Liver (tissue), 3 donors: Measurements from ENCODE around the gene DPF3.

Experiments
- CTCF ChIP-seq: fragments of 150-350 bp; IDR thresholded peaks from 2 replicates; pipeline ENCODE4 v1.5.1; 2017; ENCODE audit warnings: improper control_type of control experiment, low read depth, low read length; ENCODE audit not compliant: missing input control
- EGR1 ChIP-seq, 2 donors: IDR thresholded peaks; 2 replicates each; pipeline ENCODE4 v1.6.1; 2016 to 2018; ENCODE audit warnings: antibody characterized with exemption in 2 of 2, low read depth in 2 of 2
- JUND ChIP-seq, 2 donors: IDR thresholded peaks; 2 replicates each; pipeline ENCODE4 v1.6.1; 2016; ENCODE audit warnings: antibody characterized with exemption in 2 of 2
- MAX ChIP-seq: IDR thresholded peaks from 2 replicates; pipeline ENCODE4 v1.6.1; 2016; ENCODE audit warnings: antibody characterized with exemption
- RAD21 ChIP-seq, 2 donors: IDR thresholded peaks; 2 replicates each; pipeline ENCODE4 v1.6.1; 2016; ENCODE audit warnings: antibody characterized with exemption in 2 of 2, mild to moderate bottlenecking in 2 of 2
- REST ChIP-seq: IDR thresholded peaks from 2 replicates; pipeline ENCODE4 v1.6.1; 2016; ENCODE audit warnings: antibody characterized with exemption, mild to moderate bottlenecking
- RXRA ChIP-seq, 2 donors: IDR thresholded peaks; 2 replicates each; pipeline ENCODE4 v1.6.1; 2017 to 2018; ENCODE audit warnings: antibody characterized with exemption in 2 of 2, mild to moderate bottlenecking in 1 of 2
- SP1 ChIP-seq: IDR thresholded peaks from 2 replicates; pipeline ENCODE4 v1.6.1; 2018; ENCODE audit warnings: antibody characterized with exemption, mild to moderate bottlenecking
- TAF1 ChIP-seq: conservative IDR thresholded peaks from 2 replicates; pipeline ENCODE4 v1.6.1; 2016; ENCODE audit warnings: antibody characterized with exemption, mild to moderate bottlenecking
- YY1 ChIP-seq: IDR thresholded peaks from 2 replicates; pipeline ENCODE4 v1.6.1; 2016; ENCODE audit warnings: antibody characterized with exemption, mild to moderate bottlenecking
- ZBTB33 ChIP-seq: IDR thresholded peaks from 2 replicates; pipeline ENCODE4 v1.6.1; 2016; ENCODE audit warnings: antibody characterized with exemption
- donor health status: healthy.
- donor health status: healthy.

GRCh38 chr14:72889366-72889765 lies 4.5 kb downstream of the DPF3 start:
- no peak for TF ChIP-seq CTCF
- TF ChIP-seq JUND (IDR thresholded peaks at IDR 0.05), result no peak
- no peak for TF ChIP-seq REST
- TF ChIP-seq YY1, result no peak
- TF ChIP-seq TAF1, result no peak
- no peak for TF ChIP-seq EGR1 (IDR thresholded peaks at IDR 0.05; ENCODE audit: low read depth in 2 of 2)
- no peak for TF ChIP-seq MAX
- TF ChIP-seq SP1, result no peak
- TF ChIP-seq ZBTB33, result no peak
- no peak for TF ChIP-seq RAD21 (IDR thresholded peaks at IDR 0.05)
- no peak for TF ChIP-seq RXRA (IDR thresholded peaks at IDR 0.05)
